HG02623 (cell line): ENCODE results near the gene SVIL.
"Not testable (repeated sequence)": the region's sequence is repeated elsewhere in the genome, so short reads cannot be mapped to it uniquely, and the experiment has no call there.

ENCODE experiments used
- ATAC-seq: cut with Tn5 transposase; IDR thresholded peaks from one replicate; pipeline ENCODE4 v1.9.1; 2021; ENCODE audit warnings: moderate library complexity; ENCODE audit not compliant: unreplicated experiment

Gene SVIL

DNA sequence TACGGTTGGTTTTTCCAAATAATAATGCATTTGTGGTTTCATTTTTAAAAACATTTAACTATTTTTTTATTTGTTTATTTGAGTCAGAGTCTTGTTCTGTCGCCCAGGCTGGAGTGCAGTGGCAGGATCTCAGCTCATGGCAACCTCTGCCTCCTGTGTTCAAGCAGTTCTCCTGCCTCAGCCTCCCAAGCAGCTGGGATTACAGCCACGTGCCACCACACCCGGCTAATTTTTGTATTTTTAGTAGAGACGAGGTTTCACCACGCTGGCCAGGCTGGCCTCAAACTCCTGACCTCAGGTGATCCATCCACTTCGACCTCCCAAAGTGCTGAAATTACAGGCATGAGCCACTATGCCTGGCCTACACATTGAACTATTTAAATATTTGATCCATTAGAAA lies 28.1 kb downstream of the SVIL start:
- not testable (repeated sequence) for ATAC-seq

DNA sequence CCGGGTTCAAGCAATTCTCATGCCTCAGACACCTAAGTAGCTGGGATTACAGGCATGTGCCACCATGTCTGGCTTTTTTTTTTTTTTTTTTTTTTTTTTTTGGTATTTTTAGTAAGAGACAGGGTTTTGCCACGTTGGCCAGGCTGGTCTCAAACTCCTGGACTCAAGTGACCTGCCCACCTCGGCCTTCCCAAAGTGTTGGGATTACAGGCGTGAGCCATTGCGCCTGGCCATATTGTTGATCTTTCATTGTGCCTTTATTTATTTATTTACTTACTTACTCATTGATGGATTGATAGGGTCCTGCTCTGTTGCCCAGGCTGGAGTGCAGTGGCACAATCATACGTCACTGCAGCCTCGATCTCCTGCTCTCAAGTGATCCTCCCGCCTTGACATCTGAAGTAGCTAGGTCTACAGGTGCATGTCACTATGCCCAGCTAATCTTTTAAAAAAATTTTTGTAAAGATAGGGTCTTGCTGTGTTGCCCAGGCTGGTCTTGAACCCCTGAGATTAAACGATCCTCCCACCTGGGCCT lies 30.4 kb downstream of the SVIL start:
- ATAC-seq, result no peak

DNA sequence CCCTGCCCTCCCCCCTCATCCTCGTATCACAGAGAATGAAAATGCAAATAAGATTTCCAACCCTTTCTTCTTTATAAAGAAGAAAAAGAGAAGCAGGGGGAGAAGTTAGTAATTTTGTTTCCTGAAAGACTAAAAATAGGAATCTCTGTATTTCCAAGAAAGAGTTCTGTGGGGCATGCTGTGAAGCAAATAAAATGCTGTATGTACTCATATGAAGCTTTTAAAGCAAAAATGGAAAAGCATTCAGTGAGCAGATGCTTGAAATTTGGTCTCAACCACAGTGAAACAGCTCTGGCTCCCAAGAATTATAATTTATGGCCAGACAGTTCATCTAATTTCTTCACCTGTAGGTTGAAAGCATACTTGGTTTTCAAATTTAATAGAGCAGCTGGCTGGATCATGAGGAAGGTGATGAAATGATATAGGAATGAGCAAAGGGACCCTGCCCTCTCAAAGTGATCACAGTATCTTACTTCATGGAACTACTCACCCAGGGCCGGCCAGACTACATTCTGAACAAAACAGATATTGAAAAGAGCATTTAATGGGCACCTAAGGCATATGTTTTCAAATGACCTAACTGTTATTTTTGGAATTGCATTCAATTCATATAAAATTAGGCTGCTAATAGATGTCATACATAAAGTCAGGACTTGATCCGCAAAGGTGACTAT lies 31.4 kb downstream of the SVIL start:
- no peak for ATAC-seq

DNA sequence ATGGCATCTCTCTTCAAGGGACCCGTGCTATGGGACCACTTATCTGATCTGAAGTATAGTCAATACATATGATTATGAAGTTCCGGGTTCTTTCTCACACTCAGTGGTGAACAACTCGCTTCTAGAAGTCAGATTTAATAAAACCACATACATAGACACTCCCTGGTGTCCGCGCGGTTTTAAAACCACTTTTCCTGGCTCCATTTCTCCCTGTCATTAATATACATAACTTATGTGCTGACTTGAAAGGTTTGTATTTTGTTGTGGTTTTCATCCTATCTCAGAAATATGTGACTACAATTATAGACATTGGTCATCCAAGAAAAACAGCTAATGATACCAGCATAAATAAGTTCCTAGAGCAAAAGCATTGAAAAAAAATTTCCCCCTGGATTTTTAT lies 34.0 kb downstream of the SVIL start:
- no peak for ATAC-seq

DNA sequence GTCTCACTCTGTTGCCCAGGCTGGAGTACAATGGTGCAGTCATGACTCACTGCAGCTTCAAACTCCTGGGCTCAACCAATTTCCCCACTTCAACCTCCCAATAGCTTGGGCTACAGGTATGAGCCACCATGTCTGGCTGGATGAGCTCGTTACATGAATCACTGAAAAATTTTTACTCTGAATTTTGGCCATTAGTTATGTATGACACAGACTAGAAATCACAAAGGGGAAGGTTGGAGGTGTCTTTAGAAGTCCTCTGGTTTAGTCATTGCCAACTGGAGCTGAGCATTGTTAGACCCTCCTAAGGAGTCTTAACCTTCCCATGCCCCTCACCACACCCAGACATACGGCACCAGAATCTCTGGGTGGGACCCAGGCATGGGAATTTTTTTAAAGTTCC lies 34.7 kb downstream of the SVIL start:
- no peak for ATAC-seq

DNA sequence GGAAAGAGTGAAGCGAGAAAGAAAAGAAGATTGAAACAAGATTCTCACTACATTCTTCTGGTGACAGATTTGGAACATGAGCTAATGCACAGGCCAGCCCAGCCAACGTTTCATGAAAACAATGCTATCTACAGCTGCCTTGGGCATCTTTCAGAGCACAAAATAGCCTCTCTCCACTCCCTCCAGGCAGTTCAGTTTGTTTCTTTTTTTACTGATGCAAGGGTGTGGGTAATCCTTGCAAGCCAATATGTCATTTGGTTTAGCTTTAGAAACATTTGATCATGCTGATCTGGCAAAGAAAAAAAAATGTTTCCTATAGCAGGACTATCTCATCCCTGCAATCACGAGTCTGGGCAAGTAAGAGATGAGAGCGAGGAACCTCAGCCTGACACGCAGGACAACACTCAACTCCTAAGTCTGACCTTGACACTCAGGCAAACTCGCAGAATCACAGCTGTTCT lies 35.9 kb downstream of the SVIL start:
- no peak for ATAC-seq

DNA sequence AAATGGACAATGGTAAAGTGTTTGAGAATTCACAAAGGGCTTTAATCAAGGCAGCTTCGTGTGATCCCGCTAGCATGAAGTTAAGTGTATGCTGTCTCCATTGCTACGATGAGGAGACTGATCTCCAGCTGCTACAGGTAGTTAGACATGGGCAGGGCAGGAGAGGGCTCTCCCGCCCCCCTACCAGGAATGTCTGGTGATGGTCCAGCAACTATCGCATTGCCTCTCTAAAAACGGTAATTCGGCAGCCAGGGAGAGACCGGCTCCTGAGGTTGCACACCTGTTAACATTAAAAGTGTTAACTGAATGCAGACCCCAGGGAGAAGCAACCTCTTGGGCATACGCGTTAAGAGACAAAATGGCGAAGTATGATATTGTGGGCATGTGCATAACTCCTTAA lies 37.9 kb downstream of the SVIL start:
- no peak for ATAC-seq

DNA sequence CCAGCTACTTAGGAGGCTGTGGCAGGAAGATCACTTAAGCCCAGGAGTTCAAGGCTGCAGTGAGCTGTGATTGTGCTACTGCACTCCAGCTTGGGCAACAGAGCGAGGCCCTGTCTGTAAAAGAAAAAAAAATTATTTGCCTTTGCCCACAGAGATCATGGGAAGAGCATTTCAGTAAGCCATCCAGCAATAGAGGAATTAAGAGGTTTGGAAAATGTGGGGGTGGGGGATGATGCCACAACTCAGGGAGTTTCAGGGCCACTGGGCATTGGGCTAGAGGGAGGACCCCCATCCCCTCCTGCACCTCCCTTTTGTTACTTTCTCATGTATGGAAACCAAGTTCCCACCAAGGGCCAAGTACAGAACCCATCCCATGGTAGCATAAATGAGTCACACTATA lies 38.4 kb downstream of the SVIL start:
- ATAC-seq, result no peak

DNA sequence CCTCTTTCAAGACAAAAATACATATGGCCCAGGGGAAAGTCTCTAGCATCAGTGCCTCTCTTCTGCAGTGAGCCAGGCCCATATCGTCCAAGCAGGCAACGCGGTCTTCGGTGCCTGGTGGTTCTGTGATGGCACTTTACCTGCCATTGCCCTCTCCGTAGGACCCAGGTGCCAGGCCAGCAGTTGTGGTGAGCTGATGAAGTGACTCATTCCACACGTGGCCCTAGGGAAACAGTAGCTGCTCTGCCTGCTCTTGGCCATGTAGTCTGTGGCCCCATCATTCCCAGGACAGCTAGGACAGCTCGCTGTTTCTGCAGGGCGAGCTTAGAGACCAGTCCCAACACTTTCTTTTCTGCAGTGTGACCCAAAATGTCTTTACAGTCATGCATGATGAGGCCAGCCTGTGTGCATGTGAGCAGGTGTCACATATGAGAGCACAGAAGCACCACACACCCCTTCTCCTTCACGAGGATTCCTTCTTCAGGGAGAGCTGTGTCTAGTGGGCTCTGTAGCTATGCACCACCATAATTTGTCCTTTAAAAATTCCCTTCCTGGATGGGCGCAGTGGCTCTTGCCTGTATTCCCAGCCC lies 39.0 kb downstream of the SVIL start:
- no peak for ATAC-seq

DNA sequence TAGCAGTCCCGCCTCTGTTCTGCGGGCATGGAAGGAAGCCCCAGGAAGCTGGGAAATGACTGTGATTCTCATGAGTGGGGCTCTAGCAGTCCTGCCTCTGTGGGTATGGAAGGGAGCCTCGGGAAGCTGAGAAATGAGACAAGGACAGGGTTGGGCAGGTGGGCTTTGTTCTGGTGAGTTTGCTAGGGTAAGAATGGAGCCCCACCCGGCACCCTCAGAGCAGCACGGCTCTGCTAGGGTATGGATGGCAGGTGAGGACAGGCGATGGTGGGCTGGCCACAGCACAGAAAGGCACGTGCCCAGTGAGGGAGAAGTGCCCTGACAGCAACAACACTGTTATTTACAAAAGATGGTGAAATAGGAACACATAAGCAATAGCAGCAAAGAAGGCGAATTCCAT lies 39.6 kb downstream of the SVIL start:
- no peak for ATAC-seq

DNA sequence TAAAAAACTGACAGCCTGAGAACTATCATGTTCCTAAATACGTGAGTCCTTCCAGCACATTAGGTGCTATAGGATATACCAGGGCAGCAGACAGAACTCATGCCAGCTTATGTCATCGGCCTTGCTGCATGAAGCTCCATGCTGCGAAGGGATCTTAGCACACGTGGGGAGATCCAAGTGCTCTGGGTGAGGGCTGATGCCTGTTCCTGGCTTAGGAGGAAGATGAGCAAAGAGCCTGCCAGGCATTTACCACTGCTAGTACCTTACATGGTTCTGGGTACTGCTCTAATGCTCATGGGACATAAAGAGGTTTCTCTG lies 43.2 kb downstream of the SVIL start:
- no peak for ATAC-seq

DNA sequence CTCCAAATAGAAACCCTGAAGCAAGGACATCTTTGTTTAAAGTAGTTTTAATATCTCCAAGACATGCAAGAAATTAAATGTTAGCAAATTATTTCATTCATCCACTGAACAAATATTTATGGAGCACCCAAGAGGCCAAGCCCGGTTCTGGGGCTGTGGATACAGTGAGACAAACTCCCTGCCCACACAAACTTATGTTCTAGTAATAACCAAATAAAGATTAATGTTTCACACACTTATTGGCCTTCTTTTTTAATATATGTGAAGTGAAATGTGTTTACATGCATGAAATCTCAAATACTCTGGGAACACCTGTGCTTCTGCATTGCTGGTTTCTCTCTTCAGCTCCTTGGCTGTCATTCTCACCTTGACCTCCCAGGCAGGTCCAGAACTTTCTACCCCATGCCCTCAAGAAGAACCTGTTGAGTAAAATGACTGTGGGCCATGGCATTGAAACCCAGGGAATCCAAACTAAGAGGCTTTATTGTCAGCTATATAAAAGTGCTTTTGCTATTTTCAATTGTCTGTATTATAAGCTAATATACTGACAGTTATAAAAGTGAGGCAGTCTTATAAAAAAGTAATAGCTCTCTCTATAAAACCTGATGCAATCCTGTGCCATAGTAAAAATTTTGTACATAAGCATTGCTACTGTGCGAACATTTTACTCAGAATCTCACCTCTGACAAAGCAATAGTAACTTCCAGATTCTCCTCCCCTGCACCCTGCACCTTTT lies 43.7 kb downstream of the SVIL start:
- no peak for ATAC-seq

DNA sequence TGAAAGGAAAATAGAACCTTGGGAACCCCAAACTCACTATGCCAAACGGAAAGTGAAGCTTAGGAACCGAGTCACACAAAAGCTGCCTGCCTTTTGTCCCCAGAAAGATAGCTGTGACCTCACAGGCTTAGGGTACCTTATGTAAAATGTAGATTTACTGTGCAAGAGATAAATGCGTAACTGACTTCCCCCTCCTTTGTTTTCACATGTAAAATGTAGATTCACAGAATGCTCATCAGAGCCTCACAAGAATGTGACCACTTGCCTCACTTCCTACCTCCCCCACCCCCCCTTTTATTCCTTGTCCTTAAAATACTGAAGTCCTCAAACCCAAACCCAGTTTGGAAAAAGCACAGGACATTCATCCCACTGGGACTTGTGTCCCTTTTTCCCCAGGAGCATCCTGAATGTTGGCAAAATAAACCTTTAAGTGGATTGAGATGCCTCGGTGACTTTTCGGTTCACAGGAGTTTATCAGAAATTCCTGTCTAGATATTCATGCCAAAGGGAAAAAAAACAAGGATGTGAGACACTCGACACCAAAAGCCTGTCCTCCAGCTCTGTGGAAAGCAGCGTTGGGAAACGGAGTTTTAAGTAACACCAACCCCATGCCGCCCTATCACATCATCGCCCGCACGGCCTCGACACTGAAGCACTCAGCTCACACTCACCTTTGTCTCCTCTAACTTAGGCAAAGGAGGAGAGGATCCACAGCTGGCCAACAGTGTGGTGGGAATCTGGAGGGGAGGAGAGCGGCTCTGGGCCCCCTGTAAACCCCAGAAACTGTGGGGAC lies 45.9 kb downstream of the SVIL start:
- no peak for ATAC-seq

DNA sequence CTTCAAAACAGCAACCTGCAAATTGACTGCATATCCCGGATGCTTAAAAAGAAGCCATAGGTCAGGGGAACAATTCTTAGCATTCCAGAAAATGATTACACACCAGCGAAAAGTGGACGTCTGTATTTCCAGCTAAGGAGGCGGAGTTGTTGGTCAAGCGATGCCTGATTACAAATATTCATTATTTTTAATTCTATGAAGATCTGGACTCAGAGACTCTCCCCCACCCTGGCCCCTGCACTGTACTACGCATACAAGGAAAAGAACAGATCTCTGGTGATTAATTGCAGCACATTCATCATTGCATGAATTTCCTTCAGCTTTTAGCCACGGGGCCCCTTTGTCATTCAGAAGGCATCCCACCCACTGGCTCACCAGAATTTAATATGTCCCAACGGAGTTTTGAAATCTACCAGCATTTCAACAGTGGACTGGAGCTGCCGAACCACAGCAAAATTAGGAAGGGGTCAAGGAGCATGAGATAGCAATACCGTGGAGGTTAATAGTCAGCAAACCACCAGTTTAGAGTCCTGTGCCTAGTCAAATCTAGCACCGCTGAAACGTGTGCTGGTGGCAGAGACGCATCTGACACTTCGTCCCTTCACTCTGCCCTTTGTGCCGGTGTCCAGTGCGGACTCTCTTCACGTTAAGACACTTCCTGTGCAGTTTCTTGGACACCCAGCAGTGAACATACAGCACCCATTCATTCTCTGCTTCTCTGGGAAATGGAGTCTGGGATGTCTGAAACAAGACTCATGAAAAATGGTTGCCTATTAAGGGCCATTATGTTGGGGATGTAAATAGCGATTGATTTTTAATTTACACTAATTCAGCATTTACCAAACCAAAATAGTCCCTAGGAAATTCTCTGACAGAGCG lies 46.8 kb downstream of the SVIL start:
- ATAC-seq, result not testable (repeated sequence)

DNA sequence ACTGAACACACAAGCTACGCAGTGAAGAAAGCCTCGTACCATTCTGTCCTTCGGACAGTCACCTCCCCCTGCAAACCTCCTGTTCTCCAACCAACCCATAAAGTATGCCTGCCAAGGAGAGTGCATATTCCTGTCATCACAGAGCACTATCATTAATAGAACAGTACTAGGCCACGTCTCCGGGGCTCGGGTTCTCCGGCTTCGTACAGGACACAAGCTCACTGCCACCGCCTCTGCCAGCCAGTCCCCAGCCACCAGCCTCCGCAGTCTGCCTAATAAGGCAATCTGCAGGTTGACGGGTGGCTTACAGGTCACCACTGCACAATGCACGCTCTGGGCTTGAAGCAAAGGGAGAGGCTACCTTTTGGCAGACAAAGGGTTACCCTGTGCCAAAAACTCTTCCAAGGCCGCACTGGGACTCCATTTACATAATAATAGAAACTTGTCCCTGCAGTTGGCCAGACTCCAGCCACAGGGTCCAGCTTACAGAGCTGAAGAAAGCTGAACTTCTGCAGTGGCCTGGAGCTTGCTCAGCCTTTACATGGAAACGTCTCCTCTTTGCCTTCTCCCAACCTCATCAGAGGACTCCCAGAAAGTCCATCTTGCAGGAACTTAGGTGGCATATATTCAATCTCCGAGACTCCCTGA lies 47.5 kb downstream of the SVIL start:
- not testable (repeated sequence) for ATAC-seq

DNA sequence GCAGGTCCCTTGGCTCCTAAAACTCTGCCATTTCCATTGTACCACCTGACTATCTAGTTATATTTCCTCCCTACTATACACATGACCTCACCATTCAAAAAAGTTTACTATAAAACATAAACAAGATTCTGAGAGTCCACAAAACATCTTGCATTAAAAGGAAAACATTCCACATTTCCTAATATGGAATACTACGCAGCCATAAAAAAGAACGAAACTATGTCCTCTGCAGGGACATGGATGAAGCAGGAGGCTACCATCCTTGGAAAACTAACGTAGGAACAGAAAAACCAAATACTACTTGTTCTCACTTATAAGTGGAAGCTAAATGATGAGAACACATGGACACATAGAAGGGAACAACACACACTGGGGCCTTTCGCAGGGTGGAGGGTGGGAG lies 48.3 kb downstream of the SVIL start:
- ATAC-seq, result no peak

DNA sequence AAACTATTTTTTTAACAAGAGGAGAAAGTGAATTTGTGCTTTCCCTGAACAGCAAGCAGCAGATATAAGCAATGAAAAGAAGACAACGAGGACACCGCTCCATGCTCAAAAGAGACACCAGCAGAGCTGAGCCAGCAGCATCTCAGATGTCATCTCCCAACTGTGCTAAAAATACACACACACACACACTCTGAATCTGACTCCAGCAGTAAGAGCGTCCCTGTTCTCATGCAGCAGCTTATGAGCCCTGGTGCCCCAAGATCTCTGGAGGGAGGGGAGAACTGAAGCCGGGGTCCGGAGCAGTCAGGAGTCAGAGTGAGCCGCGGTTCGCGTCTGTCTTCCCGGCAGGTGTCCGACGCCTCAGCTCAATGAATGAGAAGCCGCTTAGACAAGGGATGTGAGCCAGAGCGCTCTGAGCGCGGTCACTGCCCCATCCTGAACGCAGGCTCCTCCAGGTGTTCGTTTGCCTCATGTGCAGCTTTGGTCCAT lies 49.2 kb downstream of the SVIL start:
- no peak for ATAC-seq

DNA sequence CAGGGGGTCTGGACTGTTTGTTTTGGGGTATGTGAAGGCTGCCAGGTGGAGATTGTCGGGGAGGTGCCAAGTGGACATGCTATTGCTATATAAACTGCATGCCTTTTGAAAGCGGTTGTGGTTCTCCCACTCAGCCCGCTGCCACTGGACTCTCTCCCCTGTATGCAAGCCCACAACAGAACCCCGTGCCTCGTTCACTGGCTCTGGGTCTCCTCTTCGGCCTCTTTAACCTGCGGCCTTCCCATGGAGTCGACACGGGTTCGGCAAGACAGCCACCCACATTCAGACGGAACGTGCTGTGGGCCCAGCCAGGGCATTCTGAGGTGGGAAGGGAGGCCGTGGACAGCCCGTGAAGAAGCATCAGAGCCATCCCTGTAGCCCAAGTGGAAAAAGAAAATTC lies 50.3 kb downstream of the SVIL start:
- ATAC-seq, result no peak

DNA sequence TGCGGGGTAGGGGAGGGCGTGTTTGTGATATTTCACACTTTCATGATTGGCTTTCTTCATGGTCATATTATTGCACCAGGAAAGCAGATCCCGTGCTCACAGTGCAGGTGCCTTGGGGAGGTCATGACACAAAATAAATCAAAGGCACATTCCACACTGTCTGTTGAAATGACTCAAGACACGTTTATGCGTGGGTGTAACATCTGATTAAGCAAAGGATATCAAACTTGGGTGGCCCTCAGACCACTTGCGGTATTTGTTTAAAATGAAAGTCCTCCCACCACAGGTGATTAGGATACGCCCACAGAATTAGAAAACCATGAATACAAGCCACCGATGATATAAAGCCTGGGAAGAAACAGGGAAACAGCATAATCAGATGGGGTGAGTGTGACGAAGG lies 51.1 kb downstream of the SVIL start:
- no peak for ATAC-seq

DNA sequence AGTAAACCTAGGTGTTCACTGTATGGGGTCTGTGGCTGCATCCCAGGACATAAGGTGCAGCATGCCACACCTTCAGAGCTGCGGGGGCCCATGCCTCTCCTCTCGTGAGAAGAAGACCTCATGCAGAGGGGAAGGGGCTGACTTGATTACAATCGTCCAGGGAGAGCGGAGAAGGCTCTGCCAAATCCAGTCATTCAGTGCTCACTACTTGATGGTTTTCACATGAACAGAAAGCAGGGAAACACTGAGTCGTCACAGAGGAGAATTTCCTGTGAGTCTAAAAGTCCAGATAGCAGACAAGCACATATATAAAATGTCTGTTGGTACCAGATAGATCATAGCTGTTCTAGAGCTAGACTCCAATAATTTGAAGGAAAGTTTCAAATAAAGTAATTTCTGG lies 52.0 kb downstream of the SVIL start:
- not testable (repeated sequence) for ATAC-seq
